Panc1 (cell line): Measurements from ENCODE around the gene TMEM92.

Experiments
- CTCF ChIP-seq: fragments of 450-650 bp; IDR thresholded peaks from 2 replicates; pipeline ENCODE4 v1.5.1; 2017; ENCODE audit warnings: mild to moderate bottlenecking
- REST ChIP-seq, 2 experiments: IDR thresholded peaks; 2 replicates each; pipeline ENCODE4 v1.6.1; 2011 to 2012; ENCODE audit warnings: low read depth in 2 of 2, control low read depth in 1 of 2, low read length in 1 of 2, mild to moderate bottlenecking in 1 of 2, moderate library complexity in 1 of 2; ENCODE audit not compliant: insufficient read depth in 1 of 2
- SIN3A ChIP-seq: IDR thresholded peaks from 2 replicates; pipeline ENCODE4 v1.6.1; 2012; ENCODE audit warnings: low read depth, mild to moderate bottlenecking, low read length, moderate library complexity, borderline replicate concordance; ENCODE audit not compliant: insufficient read depth
- TCF7L2 ChIP-seq: IDR thresholded peaks from 2 replicates; pipeline ENCODE4 v1.6.1; 2011; ENCODE audit warnings: mild to moderate bottlenecking, low read depth, low read length, inconsistent platforms

- TF ChIP-seq CTCF (no peak), REST (IDR thresholded peaks at IDR 0.05; ENCODE audit: insufficient read depth in 1 of 2, low read depth in 2 of 2, low read length in 1 of 2) (no peak), TCF7L2 (no peak), SIN3A (no peak)
Measured at GRCh38 chr17:50272246-50272645, 2.0 kb upstream of the TMEM92 start.
